D721Med (cell line): ENCODE data around the gene SEMA4C.

Experiments used
- DNase-seq: peaks from one replicate; pipeline ENCODE4 v3.0.0; 2011; ENCODE audit warnings: low spot score; ENCODE audit not compliant: insufficient read length
- FAIRE-seq: peaks from 2 replicates; lab custom pipeline; 2011; peaks lifted over from hg19 to GRCh38; lab: Jason Lieb, UNC
- CTCF ChIP-seq: IDR thresholded peaks from 2 replicates; pipeline ENCODE4 v1.5.1; 2012; ENCODE audit warnings: mild to moderate bottlenecking, control low read depth; ENCODE audit not compliant: insufficient read depth; ENCODE audit errors: missing control alignments

SEMA4C gene

GRCh38 chr2:96809951-96810782 lies 59.7 kb downstream of the SEMA4C start:
- FAIRE-seq (no peak), DNase-seq (no peak)
- no peak for TF ChIP-seq CTCF
